Measurements from ENCODE around the gene TSHZ2.
A peak's percentile ranks its signal among the peaks of the same experiment; 100 is the strongest.

Gene TSHZ2

DNA sequence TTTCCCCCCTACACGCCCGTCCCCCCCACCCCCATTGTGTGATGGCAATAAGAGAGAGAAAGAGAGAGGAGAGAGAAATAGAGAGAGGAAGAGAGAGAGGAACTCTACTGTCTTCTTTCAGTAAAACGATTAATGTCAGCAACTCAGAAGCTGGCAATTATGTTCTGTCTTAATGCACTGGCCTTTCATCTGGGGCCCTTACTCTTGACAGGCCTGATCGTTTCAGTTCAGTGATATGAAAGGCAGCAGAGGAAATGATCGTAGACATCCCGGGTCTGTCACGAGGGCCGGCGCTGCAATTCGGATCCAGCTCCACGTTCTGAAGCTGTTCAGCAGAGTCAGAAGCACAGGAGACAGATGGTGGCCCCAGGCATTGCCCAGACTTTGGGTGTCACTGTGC lies 312.5 kb downstream of the TSHZ2 start:
- Histone ChIP-seq H3K4me1 (ENCODE audit: insufficient read depth, low read length, severe bottlenecking) (no peaks in the 10 kb centered on the region), H2AFZ (ENCODE audit: low read length) (no peak overlapping the region), H3K4me2 (ENCODE audit: low read length) (no peak overlapping the region), H3K9me2 (ENCODE audit: low read depth, low read length) (no peaks in the 10 kb centered on the region), H3K27me3 (ENCODE audit: insufficient read depth, low read length) (no peaks in the 10 kb centered on the region), H3K9ac (ENCODE audit: low read length) (no peak overlapping the region), H3K79me2 (ENCODE audit: insufficient read depth, low read length) (no peaks in the 10 kb centered on the region), H3K27ac (ENCODE audit: low read depth, low read length, poor library complexity, severe bottlenecking) (no peak overlapping the region), H3K9me3 (ENCODE audit: low read length) (no peaks in the 10 kb centered on the region), H3K36me3 (ENCODE audit: insufficient read depth, low read length) (no peaks in the 10 kb centered on the region), H3F3A (ENCODE audit: insufficient read depth, low read length) (no peaks in the 10 kb centered on the region), H4K20me1 (ENCODE audit: insufficient read depth, low read length) (no peaks in the 10 kb centered on the region), H3K4me3 (ENCODE audit: low read depth, low read length, poor library complexity, severe bottlenecking) (no peak overlapping the region)
- TF ChIP-seq, protein P1, sequence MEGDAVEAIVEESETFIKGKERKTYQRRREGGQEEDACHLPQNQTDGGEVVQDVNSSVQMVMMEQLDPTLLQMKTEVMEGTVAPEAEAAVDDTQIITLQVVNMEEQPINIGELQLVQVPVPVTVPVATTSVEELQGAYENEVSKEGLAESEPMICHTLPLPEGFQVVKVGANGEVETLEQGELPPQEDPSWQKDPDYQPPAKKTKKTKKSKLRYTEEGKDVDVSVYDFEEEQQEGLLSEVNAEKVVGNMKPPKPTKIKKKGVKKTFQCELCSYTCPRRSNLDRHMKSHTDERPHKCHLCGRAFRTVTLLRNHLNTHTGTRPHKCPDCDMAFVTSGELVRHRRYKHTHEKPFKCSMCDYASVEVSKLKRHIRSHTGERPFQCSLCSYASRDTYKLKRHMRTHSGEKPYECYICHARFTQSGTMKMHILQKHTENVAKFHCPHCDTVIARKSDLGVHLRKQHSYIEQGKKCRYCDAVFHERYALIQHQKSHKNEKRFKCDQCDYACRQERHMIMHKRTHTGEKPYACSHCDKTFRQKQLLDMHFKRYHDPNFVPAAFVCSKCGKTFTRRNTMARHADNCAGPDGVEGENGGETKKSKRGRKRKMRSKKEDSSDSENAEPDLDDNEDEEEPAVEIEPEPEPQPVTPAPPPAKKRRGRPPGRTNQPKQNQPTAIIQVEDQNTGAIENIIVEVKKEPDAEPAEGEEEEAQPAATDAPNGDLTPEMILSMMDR (IDR thresholded peaks at IDR 0.05; ENCODE audit: low read length), result no peak
- TF ChIP-seq EZH2 (IDR thresholded peaks at IDR 0.05; ENCODE audit: borderline replicate concordance, low read length), result no peak

DNA sequence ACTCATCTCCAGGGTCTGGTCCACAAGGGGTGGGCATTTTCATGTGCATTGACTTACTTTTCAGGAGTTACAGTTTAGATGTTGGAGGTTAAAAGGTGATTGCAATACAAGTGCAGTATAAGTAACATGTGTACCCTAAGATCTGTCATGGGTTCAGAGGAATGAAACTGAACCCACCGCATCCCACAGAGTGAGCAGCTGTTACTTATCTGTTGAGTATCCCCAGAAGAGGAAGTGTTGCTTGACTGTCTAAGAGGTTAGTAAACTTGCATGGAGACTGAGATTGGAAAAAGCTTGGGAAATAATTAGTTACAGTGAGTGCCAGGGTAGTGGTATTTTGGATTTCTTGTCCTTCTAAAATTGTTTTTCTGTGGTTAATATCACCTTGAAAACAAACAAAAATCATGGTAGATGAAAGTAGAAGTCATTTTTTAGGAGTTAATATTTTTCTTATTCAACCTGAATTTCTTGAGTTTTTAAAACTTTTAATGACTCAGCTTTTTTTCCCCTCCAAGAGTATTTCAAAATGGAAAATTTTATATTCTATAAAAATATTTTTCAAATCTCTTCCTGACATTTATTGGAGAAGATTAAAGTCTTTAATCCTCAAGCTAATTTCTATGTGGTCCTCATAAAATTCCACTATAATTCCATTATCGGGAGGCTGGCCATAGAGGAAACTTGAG lies 315.3 kb downstream of the TSHZ2 start:
- H3K27me3 ChIP-seq (ENCODE audit: insufficient read depth, low read length), result no peaks in the 10 kb centered on the region
- no peaks in the 10 kb centered on the region for H3K9me2 ChIP-seq (ENCODE audit: low read depth, low read length)

DNA sequence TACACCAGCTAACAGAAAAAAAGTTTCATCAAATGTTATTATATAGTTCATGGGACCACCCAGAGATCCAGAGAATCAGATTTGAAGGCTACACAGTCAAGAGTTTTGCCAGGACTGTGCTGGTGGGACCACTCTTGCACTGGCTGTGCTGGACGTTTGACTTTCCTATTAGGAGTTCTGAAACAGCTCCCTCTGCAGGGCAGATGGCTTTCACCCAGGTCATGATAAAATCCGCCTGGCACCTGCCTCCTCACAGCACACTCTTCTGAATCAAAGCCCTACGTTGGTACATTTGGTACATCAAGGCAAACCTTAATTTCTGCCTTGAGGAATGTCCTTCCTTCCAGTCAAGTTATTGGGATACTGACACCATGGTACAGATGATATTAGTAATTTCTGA lies 319.4 kb downstream of the TSHZ2 start:
- no peaks in the 10 kb centered on the region for H3F3A ChIP-seq (ENCODE audit: insufficient read depth, low read length)
- H3K4me1 ChIP-seq (ENCODE audit: insufficient read depth, low read length, severe bottlenecking), result no peaks in the 10 kb centered on the region
- no peaks in the 10 kb centered on the region for H3K9me3 ChIP-seq (ENCODE audit: low read length)
- no peak for TF ChIP-seq EZH2 (IDR thresholded peaks at IDR 0.05; ENCODE audit: borderline replicate concordance, low read length)
- TF ChIP-seq, protein P1 (IDR thresholded peaks at IDR 0.05; ENCODE audit: low read length), result peak; percentile 53
- no peaks in the 10 kb centered on the region for H3K79me2 ChIP-seq (ENCODE audit: insufficient read depth, low read length)
- H4K20me1 ChIP-seq (ENCODE audit: insufficient read depth, low read length), result no peaks in the 10 kb centered on the region
- no peak overlapping the region for H3K27ac ChIP-seq (ENCODE audit: low read depth, low read length, poor library complexity, severe bottlenecking)
- H2AFZ ChIP-seq (ENCODE audit: low read length), result no peak overlapping the region
- H3K36me3 ChIP-seq (ENCODE audit: insufficient read depth, low read length), result no peaks in the 10 kb centered on the region
- H3K9me2 ChIP-seq (ENCODE audit: low read depth, low read length), result no peaks in the 10 kb centered on the region
- H3K27me3 ChIP-seq (ENCODE audit: insufficient read depth, low read length), result no peaks in the 10 kb centered on the region
- no peak overlapping the region for H3K4me3 ChIP-seq (ENCODE audit: low read depth, low read length, poor library complexity, severe bottlenecking)
- no peak overlapping the region for H3K4me2 ChIP-seq (ENCODE audit: low read length)
- no peak overlapping the region for H3K9ac ChIP-seq (ENCODE audit: low read length)

More for the DNA sequence above, 315.3 kb downstream of the TSHZ2 start:
- H3K4me3 ChIP-seq (ENCODE audit: low read depth, low read length, poor library complexity, severe bottlenecking), result no peak overlapping the region
- no peaks in the 10 kb centered on the region for H3K9me3 ChIP-seq (ENCODE audit: low read length)
- TF ChIP-seq, protein P1 (IDR thresholded peaks at IDR 0.05; ENCODE audit: low read length), result no peak
- TF ChIP-seq EZH2 (IDR thresholded peaks at IDR 0.05; ENCODE audit: borderline replicate concordance, low read length), result no peak
- no peak overlapping the region for H3K9ac ChIP-seq (ENCODE audit: low read length)
- no peak overlapping the region for H3K4me2 ChIP-seq (ENCODE audit: low read length)
- no peaks in the 10 kb centered on the region for H3K79me2 ChIP-seq (ENCODE audit: insufficient read depth, low read length)
- no peaks in the 10 kb centered on the region for H4K20me1 ChIP-seq (ENCODE audit: insufficient read depth, low read length)
- H3K4me1 ChIP-seq (ENCODE audit: insufficient read depth, low read length, severe bottlenecking), result no peaks in the 10 kb centered on the region
- no peak overlapping the region for H2AFZ ChIP-seq (ENCODE audit: low read length)
- no peaks in the 10 kb centered on the region for H3F3A ChIP-seq (ENCODE audit: insufficient read depth, low read length)
- no peaks in the 10 kb centered on the region for H3K36me3 ChIP-seq (ENCODE audit: insufficient read depth, low read length)
- no peak overlapping the region for H3K27ac ChIP-seq (ENCODE audit: low read depth, low read length, poor library complexity, severe bottlenecking)

All from OCI-LY1 (cell line).